ENCODE data around the gene SSX2IP.

Gene SSX2IP

GRCh38 chr1:84603941-84604830 is 86.1 kb downstream of the SSX2IP start:
- no peak overlapping the region for H3K4me2 ChIP-seq (ENCODE audit: low read length)
- no peak overlapping the region for H2BK5ac ChIP-seq (ENCODE audit: low read length)
- H2AK5ac ChIP-seq (ENCODE audit: low read length), result no peak overlapping the region
- H3K4ac ChIP-seq (ENCODE audit: low read depth, low read length), result no peak overlapping the region
- no CpG with 5 or more reads among the region's 15 CpGs for WGBS (ENCODE audit: extremely low coverage, insufficient coverage, low lambda C conversion rate)
- peak; percentile 59 for DNase-seq
- peak overlapping the region; percentile 33 for H2BK120ac ChIP-seq (ENCODE audit: low read depth, low read length)
- no peaks in the 10 kb centered on the region for H3K27me3 ChIP-seq (ENCODE audit: insufficient read depth, low read length, poor library complexity)
- no peak overlapping the region for H4K5ac ChIP-seq (ENCODE audit: low read length)
- no peaks in the 10 kb centered on the region for H3K4me1 ChIP-seq (ENCODE audit: control insufficient read depth, low read depth, low read length)
- no peak overlapping the region for H3K23ac ChIP-seq (ENCODE audit: low read length)
- peak overlapping the region; percentile 46 for H3K18ac ChIP-seq (ENCODE audit: low read length)
- H3K27ac ChIP-seq (ENCODE audit: low read depth, low read length), result peak overlapping the region; percentile 82
- no peak overlapping the region for H4K8ac ChIP-seq (ENCODE audit: low read depth, low read length)
- H3K56ac ChIP-seq (ENCODE audit: low read length), result no peak overlapping the region
- no peaks in the 10 kb centered on the region for H3K36me3 ChIP-seq (ENCODE audit: control insufficient read depth, insufficient read depth, low read length)
- no peak overlapping the region for H2BK15ac ChIP-seq (replicated peaks; ENCODE audit: low read depth)
- no peaks in the 10 kb centered on the region for H3K79me1 ChIP-seq (ENCODE audit: low read length)
- H3K79me2 ChIP-seq (ENCODE audit: control insufficient read depth, insufficient read depth, low read length), result no peaks in the 10 kb centered on the region
- H3K9ac ChIP-seq (ENCODE audit: low read length), result no peak overlapping the region
- H3K4me3 ChIP-seq (ENCODE audit: low read length), result no peak overlapping the region

GRCh38 chr1:84603223-84603622 is 87.0 kb downstream of the SSX2IP start:
- H4K8ac ChIP-seq (ENCODE audit: low read depth, low read length), result no peak overlapping the region
- H3K18ac ChIP-seq (ENCODE audit: low read length), result no peak overlapping the region
- H3K4me1 ChIP-seq (ENCODE audit: control insufficient read depth, low read depth, low read length), result no peaks in the 10 kb centered on the region
- no peaks in the 10 kb centered on the region for H3K36me3 ChIP-seq (ENCODE audit: control insufficient read depth, insufficient read depth, low read length)
- H4K5ac ChIP-seq (ENCODE audit: low read length), result no peak overlapping the region
- no peaks in the 10 kb centered on the region for H3K27me3 ChIP-seq (ENCODE audit: insufficient read depth, low read length, poor library complexity)
- H3K4me3 ChIP-seq (ENCODE audit: low read length), result no peak overlapping the region
- no peak overlapping the region for H3K9ac ChIP-seq (ENCODE audit: low read length)
- no peak overlapping the region for H3K23ac ChIP-seq (ENCODE audit: low read length)
- DNase-seq, result peak; percentile 83
- H2BK5ac ChIP-seq (ENCODE audit: low read length), result no peak overlapping the region
- H3K27ac ChIP-seq (ENCODE audit: low read depth, low read length), result peak overlapping the region; percentile 82
- no peaks in the 10 kb centered on the region for H3K79me2 ChIP-seq (ENCODE audit: control insufficient read depth, insufficient read depth, low read length)
- H3K4me2 ChIP-seq (ENCODE audit: low read length), result no peak overlapping the region
- H2AK5ac ChIP-seq (ENCODE audit: low read length), result no peak overlapping the region
- no CpG with 5 or more reads among the region's 2 CpGs for WGBS (ENCODE audit: extremely low coverage, insufficient coverage, low lambda C conversion rate)
- H2BK120ac ChIP-seq (ENCODE audit: low read depth, low read length), result no peak overlapping the region
- no peak overlapping the region for H3K4ac ChIP-seq (ENCODE audit: low read depth, low read length)
- H3K56ac ChIP-seq (ENCODE audit: low read length), result no peak overlapping the region
- H2BK15ac ChIP-seq (replicated peaks; ENCODE audit: low read depth), result no peak overlapping the region
- no peaks in the 10 kb centered on the region for H3K79me1 ChIP-seq (ENCODE audit: low read length)

GRCh38 chr1:84600796-84601195 is 89.5 kb downstream of the SSX2IP start:
- Histone ChIP-seq H3K79me2 (ENCODE audit: control insufficient read depth, insufficient read depth, low read length) (no peaks in the 10 kb centered on the region), H3K4ac (ENCODE audit: low read depth, low read length) (peak overlapping the region; percentile 6), H3K23ac (ENCODE audit: low read length) (no peak overlapping the region), H2BK5ac (ENCODE audit: low read length) (no peak overlapping the region), H3K4me3 (ENCODE audit: low read length) (no peak overlapping the region), H3K4me2 (ENCODE audit: low read length) (no peak overlapping the region), H3K27ac (ENCODE audit: low read depth, low read length) (no peak overlapping the region), H3K27me3 (ENCODE audit: insufficient read depth, low read length, poor library complexity) (no peaks in the 10 kb centered on the region), H2AK5ac (ENCODE audit: low read length) (no peak overlapping the region), H3K56ac (ENCODE audit: low read length) (no peak overlapping the region), H4K8ac (ENCODE audit: low read depth, low read length) (no peak overlapping the region), H4K5ac (ENCODE audit: low read length) (no peak overlapping the region), H3K79me1 (ENCODE audit: low read length) (no peaks in the 10 kb centered on the region), H2BK15ac (replicated peaks; ENCODE audit: low read depth) (no peak overlapping the region), H3K36me3 (ENCODE audit: control insufficient read depth, insufficient read depth, low read length) (no peaks in the 10 kb centered on the region), H3K9ac (ENCODE audit: low read length) (no peak overlapping the region), H3K4me1 (ENCODE audit: control insufficient read depth, low read depth, low read length) (no peaks in the 10 kb centered on the region), H2BK120ac (ENCODE audit: low read depth, low read length) (no peak overlapping the region), H3K18ac (ENCODE audit: low read length) (no peak overlapping the region)
- WGBS (ENCODE audit: extremely low coverage, insufficient coverage, low lambda C conversion rate), result no CpG with 5 or more reads among the region's 5 CpGs
- DNase-seq, result no peak

- no peak overlapping the region for H3K27ac ChIP-seq (ENCODE audit: low read depth, low read length)
- H3K9ac ChIP-seq (ENCODE audit: low read length), result no peak overlapping the region
- no peak overlapping the region for H2BK15ac ChIP-seq (replicated peaks; ENCODE audit: low read depth)
- no CpG with 5 or more reads among the region's 5 CpGs for WGBS (ENCODE audit: extremely low coverage, insufficient coverage, low lambda C conversion rate)
- peak overlapping the region; percentile 55 for H3K4ac ChIP-seq (ENCODE audit: low read depth, low read length)
- no peaks in the 10 kb centered on the region for H3K79me2 ChIP-seq (ENCODE audit: control insufficient read depth, insufficient read depth, low read length)
- no peak overlapping the region for H3K23ac ChIP-seq (ENCODE audit: low read length)
- no peaks in the 10 kb centered on the region for H3K79me1 ChIP-seq (ENCODE audit: low read length)
- no peak for DNase-seq
- H3K56ac ChIP-seq (ENCODE audit: low read length), result no peak overlapping the region
- no peak overlapping the region for H4K8ac ChIP-seq (ENCODE audit: low read depth, low read length)
- no peak overlapping the region for H2BK120ac ChIP-seq (ENCODE audit: low read depth, low read length)
- no peak overlapping the region for H3K4me2 ChIP-seq (ENCODE audit: low read length)
- H2BK5ac ChIP-seq (ENCODE audit: low read length), result no peak overlapping the region
- no peak overlapping the region for H3K18ac ChIP-seq (ENCODE audit: low read length)
- H3K4me1 ChIP-seq (ENCODE audit: control insufficient read depth, low read depth, low read length), result no peaks in the 10 kb centered on the region
- no peak overlapping the region for H4K5ac ChIP-seq (ENCODE audit: low read length)
- H3K36me3 ChIP-seq (ENCODE audit: control insufficient read depth, insufficient read depth, low read length), result no peaks in the 10 kb centered on the region
- no peaks in the 10 kb centered on the region for H3K27me3 ChIP-seq (ENCODE audit: insufficient read depth, low read length, poor library complexity)
- H2AK5ac ChIP-seq (ENCODE audit: low read length), result no peak overlapping the region
- H3K4me3 ChIP-seq (ENCODE audit: low read length), result no peak overlapping the region
These were observed 91.2 kb downstream of the SSX2IP start for GRCh38 chr1:84598846-84599741.

- Histone ChIP-seq H3K4me1 (ENCODE audit: control insufficient read depth, low read depth, low read length) (no peaks in the 10 kb centered on the region), H3K27me3 (ENCODE audit: insufficient read depth, low read length, poor library complexity) (no peaks in the 10 kb centered on the region), H3K79me2 (ENCODE audit: control insufficient read depth, insufficient read depth, low read length) (no peaks in the 10 kb centered on the region), H3K36me3 (ENCODE audit: control insufficient read depth, insufficient read depth, low read length) (no peaks in the 10 kb centered on the region), H3K56ac (ENCODE audit: low read length) (no peak overlapping the region), H2AK5ac (ENCODE audit: low read length) (no peak overlapping the region), H3K4ac (ENCODE audit: low read depth, low read length) (peak overlapping the region; percentile 55), H2BK15ac (replicated peaks; ENCODE audit: low read depth) (no peak overlapping the region), H3K27ac (ENCODE audit: low read depth, low read length) (no peak overlapping the region), H3K18ac (ENCODE audit: low read length) (no peak overlapping the region), H4K8ac (ENCODE audit: low read depth, low read length) (no peak overlapping the region), H4K5ac (ENCODE audit: low read length) (no peak overlapping the region), H3K4me3 (ENCODE audit: low read length) (no peak overlapping the region), H3K79me1 (ENCODE audit: low read length) (no peaks in the 10 kb centered on the region), H3K9ac (ENCODE audit: low read length) (no peak overlapping the region), H2BK120ac (ENCODE audit: low read depth, low read length) (no peak overlapping the region), H3K4me2 (ENCODE audit: low read length) (no peak overlapping the region), H3K23ac (ENCODE audit: low read length) (no peak overlapping the region), H2BK5ac (ENCODE audit: low read length) (no peak overlapping the region)
- WGBS (ENCODE audit: extremely low coverage, insufficient coverage, low lambda C conversion rate), result no CpG with 5 or more reads among the region's 3 CpGs
- no peak for DNase-seq
These were observed 91.8 kb downstream of the SSX2IP start for GRCh38 chr1:84598418-84598817.
